BJ (cell line): Measurements from ENCODE around the gene CLASRP. TPM values are rescaled to one million over a fixed set of nuclear protein-coding genes. Genes with fewer than 3 reads are reported as not detected.

ENCODE experiments used
- CTCF ChIA-PET: fragments of 350-600 bp; formaldehyde crosslinking; extraction: SDS; loops from one replicate; lab custom pipeline; 2021; ENCODE audit warnings: antibody characterized with exemption, inconsistent platforms; lab: Yijun Ruan, JAX
- POLR2A ChIA-PET: fragments of 300-600 bp; sonication (Branson Sonifier 250); formaldehyde crosslinking; extraction: SDS; loops from one replicate; lab custom pipeline; 2021; ENCODE audit warnings: antibody characterized with exemption; lab: Charles Lee
- DNase-seq: peaks from one replicate; pipeline ENCODE4 v3.0.0-alpha.2; 2011; ENCODE audit warnings: low read depth
- H3K27me3 ChIP-seq: 2 replicates; pipeline ENCODE4 v1.6.0; 2011; ENCODE audit warnings: low read length; ENCODE audit not compliant: control insufficient read depth, insufficient read depth
- H3K36me3 ChIP-seq: 2 replicates; pipeline ENCODE4 v1.5.1; 2011; ENCODE audit warnings: low read length; ENCODE audit not compliant: control insufficient read depth, insufficient read depth
- H3K4me3 ChIP-seq: 2 replicates; pipeline ENCODE4 v1.5.1; 2011; ENCODE audit warnings: low read depth, mild to moderate bottlenecking, control low read depth, low read length
- polyA plus RNA-seq: library from polyadenylated mRNA; depleted of rRNA; stranded (reverse); fragments of >200 nt; gene quantifications from 2 replicates; pipeline ENCODE4 v1.2.3, GENCODE V29; 2011
- TF ChIP-seq, protein P1 (sequence below): IDR thresholded peaks from 2 replicates; pipeline ENCODE4 v1.5.1; 2011; ENCODE audit warnings: low read depth, mild to moderate bottlenecking, control low read depth, inconsistent platforms, low read length, moderate library complexity; ENCODE audit not compliant: insufficient read depth

Gene CLASRP
- polyA plus RNA-seq, 1 experiment: 15.9 TPM

DNA sequence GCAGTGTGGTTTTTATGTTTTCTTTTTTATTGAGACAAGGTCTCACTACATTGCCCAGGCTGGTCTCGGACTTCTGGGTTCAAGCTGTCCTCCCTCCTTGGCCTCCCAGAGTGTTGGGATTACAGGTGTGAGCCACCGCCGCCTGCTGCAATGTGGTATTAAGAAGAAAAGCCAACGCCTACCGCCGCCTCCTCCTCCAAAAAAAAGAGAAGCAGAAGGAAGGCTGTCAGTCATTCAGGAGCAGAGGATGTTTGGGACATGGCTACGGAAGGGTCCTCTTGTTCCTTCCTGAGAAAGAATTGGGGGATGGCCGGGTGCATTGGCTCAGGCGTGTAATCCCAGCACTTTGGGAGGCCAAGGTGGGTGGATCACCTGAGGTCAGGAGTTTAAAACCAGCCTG is 55.3 kb downstream of the CLASRP start:
- Histone ChIP-seq H3K27me3 (no peaks in the 10 kb centered on the region), H3K36me3 (peaks cover 3% of the 10 kb centered on the region), H3K4me3 (peak overlapping the region; percentile 64)
- DNase-seq: no peak
- TF ChIP-seq, protein P1, sequence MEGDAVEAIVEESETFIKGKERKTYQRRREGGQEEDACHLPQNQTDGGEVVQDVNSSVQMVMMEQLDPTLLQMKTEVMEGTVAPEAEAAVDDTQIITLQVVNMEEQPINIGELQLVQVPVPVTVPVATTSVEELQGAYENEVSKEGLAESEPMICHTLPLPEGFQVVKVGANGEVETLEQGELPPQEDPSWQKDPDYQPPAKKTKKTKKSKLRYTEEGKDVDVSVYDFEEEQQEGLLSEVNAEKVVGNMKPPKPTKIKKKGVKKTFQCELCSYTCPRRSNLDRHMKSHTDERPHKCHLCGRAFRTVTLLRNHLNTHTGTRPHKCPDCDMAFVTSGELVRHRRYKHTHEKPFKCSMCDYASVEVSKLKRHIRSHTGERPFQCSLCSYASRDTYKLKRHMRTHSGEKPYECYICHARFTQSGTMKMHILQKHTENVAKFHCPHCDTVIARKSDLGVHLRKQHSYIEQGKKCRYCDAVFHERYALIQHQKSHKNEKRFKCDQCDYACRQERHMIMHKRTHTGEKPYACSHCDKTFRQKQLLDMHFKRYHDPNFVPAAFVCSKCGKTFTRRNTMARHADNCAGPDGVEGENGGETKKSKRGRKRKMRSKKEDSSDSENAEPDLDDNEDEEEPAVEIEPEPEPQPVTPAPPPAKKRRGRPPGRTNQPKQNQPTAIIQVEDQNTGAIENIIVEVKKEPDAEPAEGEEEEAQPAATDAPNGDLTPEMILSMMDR: no peak
- ChIA-PET POLR2A (no interaction called here), CTCF (no interaction called here)

DNA sequence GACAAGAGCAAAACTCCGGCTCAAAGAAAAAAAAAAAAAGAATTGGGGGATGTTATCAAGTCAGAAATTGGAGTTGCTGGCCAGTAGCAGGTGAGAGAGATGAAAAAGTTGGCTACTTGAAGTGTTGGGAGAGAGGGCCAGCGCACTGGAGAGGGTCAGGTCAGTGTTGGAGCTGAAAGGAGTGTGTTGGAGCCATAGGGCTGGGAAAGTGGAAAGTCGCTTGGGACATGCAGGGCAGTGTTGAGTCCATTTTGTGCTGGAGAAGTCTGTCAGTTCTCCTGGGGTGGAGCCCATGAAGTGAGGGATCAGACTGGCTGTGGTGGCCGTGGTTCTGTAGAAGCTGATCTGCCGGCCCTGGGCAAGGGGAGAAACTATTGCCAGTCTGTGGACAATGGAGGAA is 55.9 kb downstream of the CLASRP start:
- TF ChIP-seq, protein P1: no peak
- ChIA-PET POLR2A (no interaction called here), CTCF (no interaction called here)
- H3K36me3 ChIP-seq: peaks cover 3% of the 10 kb centered on the region
- H3K27me3 ChIP-seq: no peaks in the 10 kb centered on the region
- H3K4me3 ChIP-seq: no peak overlapping the region
- DNase-seq: no peak

DNA sequence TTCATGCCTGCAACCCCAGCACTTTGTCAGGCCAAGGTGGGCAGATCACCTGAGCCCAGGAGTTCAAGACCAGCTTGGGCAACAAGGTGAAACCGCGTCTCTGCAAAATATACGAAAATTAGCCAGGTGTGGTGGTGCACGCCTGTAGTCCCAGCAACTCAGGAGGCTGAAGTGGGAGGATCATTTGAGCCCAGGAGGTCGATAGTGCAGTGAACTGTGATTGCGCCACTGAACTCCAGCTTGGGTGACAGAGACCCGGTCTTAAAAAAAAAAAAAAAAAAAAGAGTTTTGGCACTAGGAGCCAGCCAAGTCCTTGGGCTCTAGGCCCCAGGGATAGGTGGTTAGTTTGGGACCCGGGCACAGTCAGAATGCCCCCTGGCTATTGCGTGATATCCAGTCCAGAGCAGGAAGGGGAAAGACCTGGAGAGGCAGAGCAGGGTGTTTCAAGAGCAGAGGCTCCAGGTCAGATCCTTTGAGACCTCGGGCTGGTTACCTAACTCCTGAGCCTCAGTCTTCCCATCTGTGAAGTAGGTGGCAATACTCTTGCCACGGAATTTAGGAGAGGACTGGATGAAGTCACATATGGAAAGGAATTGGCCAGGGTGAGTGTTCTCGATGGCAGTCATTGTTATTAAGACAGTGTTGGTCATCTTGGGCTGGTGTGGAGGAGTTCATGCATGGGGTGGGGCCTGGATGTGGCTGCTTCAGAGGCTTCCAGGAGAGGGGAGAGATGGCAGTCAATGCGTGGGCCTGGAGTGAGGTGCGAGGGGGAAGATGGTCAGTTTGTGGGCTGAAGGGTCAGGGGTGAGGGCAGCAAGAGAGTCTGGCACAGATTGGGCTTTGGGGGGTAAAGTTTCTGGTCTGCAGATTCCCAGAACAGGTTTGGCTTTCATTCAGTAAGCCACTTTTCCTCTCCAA is 56.9 kb downstream of the CLASRP start:
- POLR2A ChIA-PET: no interaction called here
- no peak for DNase-seq
- H3K27me3 ChIP-seq: no peaks in the 10 kb centered on the region
- CTCF ChIA-PET: no interaction called here
- TF ChIP-seq, protein P1: no peak
- no peaks in the 10 kb centered on the region for H3K36me3 ChIP-seq
- no peak overlapping the region for H3K4me3 ChIP-seq

DNA sequence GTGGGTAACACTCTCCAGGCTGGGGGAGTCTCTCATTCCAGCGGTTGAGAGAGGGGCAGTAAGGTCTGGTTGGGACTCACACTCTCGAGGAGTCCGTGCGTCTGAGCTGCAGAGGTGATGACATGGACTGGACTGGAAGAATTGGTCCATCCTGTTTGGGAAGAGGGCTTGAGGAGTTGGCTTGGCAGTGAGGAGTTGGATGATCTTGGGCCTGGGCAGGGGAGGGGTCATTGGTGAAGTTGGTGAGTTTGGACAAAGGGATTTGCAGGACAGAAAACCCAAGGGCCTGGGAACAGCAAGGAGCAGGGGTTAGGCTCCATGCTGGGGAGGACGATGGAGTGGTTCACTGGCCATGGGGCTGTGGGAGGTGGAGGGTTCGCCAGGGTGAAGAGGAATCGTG is 57.9 kb downstream of the CLASRP start:
- Histone ChIP-seq H3K4me3 (no peak overlapping the region), H3K27me3 (no peaks in the 10 kb centered on the region), H3K36me3 (no peaks in the 10 kb centered on the region)
- CTCF ChIA-PET: no interaction called here
- no peak for DNase-seq
- TF ChIP-seq, protein P1: no peak
- POLR2A ChIA-PET: no interaction called here

DNA sequence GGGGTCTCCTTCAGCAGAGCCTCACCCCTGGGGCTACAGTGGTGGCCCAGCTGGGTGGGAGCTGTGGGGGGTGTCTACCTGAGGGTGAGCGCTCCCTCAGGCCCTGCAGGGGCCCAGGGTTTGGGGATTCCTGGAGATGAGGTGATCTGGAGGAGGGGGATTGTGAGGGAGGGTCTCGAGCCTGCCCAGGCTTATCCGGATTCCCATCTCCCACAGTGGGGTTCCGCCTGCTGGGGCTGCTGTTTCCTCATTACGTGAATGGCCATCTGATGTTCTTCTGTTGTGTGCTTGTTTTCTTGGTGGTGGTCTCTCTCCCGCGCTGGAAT is 58.6 kb downstream of the CLASRP start:
- no peak for DNase-seq
- CTCF ChIA-PET: interaction anchor here (0.7 to 2.4 kb wide), 4 partner anchors 9 to 82 kb away, joined by 3 to 8 read pairs (median 4); no protein-coding TSS in a partner anchor
- H3K36me3 ChIP-seq: no peaks in the 10 kb centered on the region
- H3K27me3 ChIP-seq: no peaks in the 10 kb centered on the region
- no peak overlapping the region for H3K4me3 ChIP-seq
- TF ChIP-seq, protein P1: no peak
- POLR2A ChIA-PET: no interaction called here
